Stimulated activated naive CD8-positive, alpha-beta T cell treated with anti-CD3 and anti-CD28 coated beads, Interleukin-15, Interleukin-2, amounts not matched to agents 100 ng/mL and 50 ng/mL, for 24 hours (primary cell): ENCODE results near the gene MRPS31.

Experiments
- H3K27ac Mint-ChIP-seq: one replicate; pipeline ENCODE4 v1.8.0; 2021; ENCODE audit warnings: mild to moderate bottlenecking, mixed read lengths
- H3K27me3 Mint-ChIP-seq: one replicate; pipeline ENCODE4 v1.8.0; 2021; ENCODE audit warnings: mixed read lengths
- H3K36me3 Mint-ChIP-seq: one replicate; pipeline ENCODE4 v1.8.0; 2021; ENCODE audit warnings: low read depth, mixed read lengths
- H3K4me1 Mint-ChIP-seq: one replicate; pipeline ENCODE4 v1.8.0; 2021; ENCODE audit warnings: low read depth, mixed read lengths
- H3K4me3 Mint-ChIP-seq: one replicate; pipeline ENCODE4 v1.8.0; 2021; ENCODE audit warnings: mild to moderate bottlenecking, mixed read lengths
- H3K9me3 Mint-ChIP-seq: one replicate; pipeline ENCODE4 v1.8.0; 2021; ENCODE audit warnings: mixed read lengths

The MRPS31 gene

GRCh38 chr13:40770934-40771618 is at the start of gene MRPS31:
Gene MRPS31 (minus strand): TSS chr13:40771190. CDS start chr13:40771136, 54 bp downstream.
- H3K27me3 Mint-ChIP-seq, result no peaks in the 10 kb centered on the region
- peak within 1 kb of the TSS; percentile 97 for H3K27ac Mint-ChIP-seq
- peaks cover 53% of the 10 kb centered on the region for H3K4me1 Mint-ChIP-seq
- peaks cover 10% of the 10 kb centered on the region for H3K36me3 Mint-ChIP-seq
- no peaks in the 10 kb centered on the region for H3K9me3 Mint-ChIP-seq
- H3K4me3 Mint-ChIP-seq, result peak within 1 kb of the TSS; percentile 99

GRCh38 chr13:40819797-40820315 is 48.9 kb upstream of the MRPS31 start:
- H3K36me3 Mint-ChIP-seq, result peaks cover 22% of the 10 kb centered on the region
- H3K27ac Mint-ChIP-seq, result no peak overlapping the region
- H3K9me3 Mint-ChIP-seq, result peaks cover 17% of the 10 kb centered on the region
- no peak overlapping the region for H3K4me3 Mint-ChIP-seq
- H3K4me1 Mint-ChIP-seq, result peaks cover 17% of the 10 kb centered on the region
- H3K27me3 Mint-ChIP-seq, result no peaks in the 10 kb centered on the region

DNA sequence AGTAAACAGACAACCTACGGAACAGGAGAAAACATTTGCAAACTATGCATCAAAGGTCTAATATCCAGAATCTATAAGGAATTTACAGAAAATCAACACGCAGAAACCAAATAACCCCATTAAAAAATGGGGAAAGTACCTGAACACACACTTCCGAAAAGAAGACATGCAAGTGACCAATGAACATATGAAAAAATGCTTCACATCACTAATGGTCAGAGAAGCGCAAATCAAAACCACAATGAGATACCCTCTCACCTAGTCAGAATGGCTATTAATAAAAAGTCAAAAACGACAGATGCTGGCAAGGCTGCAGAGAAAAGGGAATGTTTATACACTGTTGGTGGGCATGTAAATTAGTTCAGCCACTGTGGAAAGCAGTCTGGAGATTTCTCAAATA is 47.9 kb upstream of the MRPS31 start:
- no peak overlapping the region for H3K27ac Mint-ChIP-seq
- peaks cover 18% of the 10 kb centered on the region for H3K9me3 Mint-ChIP-seq
- no peaks in the 10 kb centered on the region for H3K27me3 Mint-ChIP-seq
- peaks cover 28% of the 10 kb centered on the region for H3K36me3 Mint-ChIP-seq
- H3K4me1 Mint-ChIP-seq, result peaks cover 17% of the 10 kb centered on the region
- H3K4me3 Mint-ChIP-seq, result no peak overlapping the region

DNA sequence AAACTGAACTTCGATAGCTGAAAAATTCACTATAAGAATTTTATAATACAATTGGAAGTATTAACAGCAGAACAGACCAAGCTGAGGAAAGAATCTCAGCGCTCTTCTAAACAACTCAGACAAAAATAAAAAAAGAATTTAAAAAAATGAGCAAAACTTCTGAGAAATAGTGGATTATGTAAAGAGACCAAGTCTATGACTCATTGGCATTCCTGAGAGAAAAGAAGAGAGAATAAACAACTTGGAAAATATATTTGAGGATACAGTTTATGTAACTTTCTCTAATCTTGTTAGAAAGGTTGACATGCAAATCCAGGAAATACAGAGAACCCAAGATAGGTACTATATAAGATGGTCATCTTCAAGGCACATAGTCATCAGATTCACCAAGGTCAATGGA is 43.8 kb upstream of the MRPS31 start:
- H3K27ac Mint-ChIP-seq, result no peak overlapping the region
- peaks cover 18% of the 10 kb centered on the region for H3K9me3 Mint-ChIP-seq
- peaks cover 49% of the 10 kb centered on the region for H3K36me3 Mint-ChIP-seq
- H3K27me3 Mint-ChIP-seq, result no peaks in the 10 kb centered on the region
- H3K4me1 Mint-ChIP-seq, result peaks cover 8% of the 10 kb centered on the region
- no peak overlapping the region for H3K4me3 Mint-ChIP-seq

DNA sequence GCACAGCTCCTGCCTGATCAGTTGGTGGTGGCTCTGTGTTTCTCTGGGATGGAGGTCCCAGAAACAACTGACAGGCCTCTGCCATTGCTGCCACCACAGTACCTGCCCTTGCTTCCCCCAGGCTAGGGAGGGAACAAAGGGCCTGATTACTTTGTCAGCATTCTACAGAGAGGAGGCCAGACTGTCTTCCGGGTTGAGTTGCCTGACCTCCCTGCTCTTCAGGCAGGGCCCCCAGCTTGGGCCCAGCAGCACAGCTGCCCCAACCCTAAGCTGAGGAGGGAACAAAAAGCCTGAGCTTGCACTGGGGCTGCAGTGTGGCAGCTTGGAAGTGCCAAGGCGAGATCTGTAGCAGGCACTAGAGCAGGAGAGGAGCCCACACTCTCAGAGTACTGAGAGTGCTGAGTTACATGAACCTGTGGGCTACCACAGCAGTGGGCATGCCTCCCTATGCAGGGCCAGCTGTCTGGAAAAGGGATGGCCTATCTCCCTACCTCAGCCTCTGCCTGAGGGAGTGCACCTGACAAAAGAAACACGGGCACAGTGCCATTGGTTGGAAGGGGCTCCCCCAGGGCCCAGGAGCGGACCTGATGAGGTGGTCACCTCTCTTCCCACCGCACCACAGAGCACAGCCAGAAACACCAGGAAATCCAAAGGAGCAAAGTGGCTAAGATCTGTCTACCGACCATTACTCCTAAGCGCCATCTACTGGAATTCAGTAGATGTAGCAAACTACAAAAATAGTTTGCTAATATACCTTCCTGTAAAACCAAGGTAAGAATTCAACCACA is 42.9 kb upstream of the MRPS31 start:
- Mint-ChIP-seq H3K4me1 (no peaks in the 10 kb centered on the region), H3K9me3 (peaks cover 18% of the 10 kb centered on the region), H3K27ac (no peak overlapping the region), H3K36me3 (peaks cover 58% of the 10 kb centered on the region), H3K4me3 (no peak overlapping the region), H3K27me3 (no peaks in the 10 kb centered on the region)

- peaks cover 18% of the 10 kb centered on the region for H3K9me3 Mint-ChIP-seq
- no peak overlapping the region for H3K4me3 Mint-ChIP-seq
- no peak overlapping the region for H3K27ac Mint-ChIP-seq
- H3K27me3 Mint-ChIP-seq, result no peaks in the 10 kb centered on the region
- no peaks in the 10 kb centered on the region for H3K4me1 Mint-ChIP-seq
- H3K36me3 Mint-ChIP-seq, result peaks cover 64% of the 10 kb centered on the region
Observed at GRCh38 chr13:40812724-40813445, 41.9 kb upstream of the MRPS31 start.

GRCh38 chr13:40812102-40812501 is 41.1 kb upstream of the MRPS31 start:
- H3K4me1 Mint-ChIP-seq, result no peaks in the 10 kb centered on the region

DNA sequence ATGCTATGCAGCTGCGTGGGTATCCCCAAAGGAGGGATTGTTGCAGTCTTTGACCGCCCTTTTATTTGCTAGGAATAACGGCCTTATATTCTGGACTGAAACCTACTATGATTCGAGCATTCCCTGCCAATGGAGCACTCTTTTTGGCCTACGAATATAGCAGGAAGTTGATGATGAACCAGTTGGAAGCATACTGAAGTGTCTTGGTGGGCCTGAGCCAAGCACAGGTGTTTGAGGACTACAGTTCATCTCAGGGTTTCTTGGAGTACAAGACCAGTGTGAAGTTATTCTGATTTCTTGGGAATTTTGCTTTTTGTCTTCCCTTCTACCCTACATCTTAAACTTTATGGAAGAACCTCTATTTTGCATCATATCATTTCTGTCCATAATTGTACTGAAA is 38.5 kb upstream of the MRPS31 start:
- Mint-ChIP-seq H3K27me3 (no peaks in the 10 kb centered on the region), H3K4me1 (no peaks in the 10 kb centered on the region), H3K27ac (no peak overlapping the region), H3K4me3 (no peak overlapping the region), H3K36me3 (peaks cover 72% of the 10 kb centered on the region), H3K9me3 (no peaks in the 10 kb centered on the region)

More at GRCh38 chr13:40812102-40812501, 41.1 kb upstream of the MRPS31 start:
- Mint-ChIP-seq H3K9me3 (peaks cover 18% of the 10 kb centered on the region), H3K27me3 (no peaks in the 10 kb centered on the region), H3K27ac (peak overlapping the region; percentile 9), H3K4me3 (no peak overlapping the region), H3K36me3 (peaks cover 66% of the 10 kb centered on the region)

GRCh38 chr13:40806241-40806640 is 35.3 kb upstream of the MRPS31 start:
- Mint-ChIP-seq H3K27ac (no peak overlapping the region), H3K36me3 (peaks cover 79% of the 10 kb centered on the region), H3K4me1 (no peaks in the 10 kb centered on the region), H3K27me3 (no peaks in the 10 kb centered on the region), H3K4me3 (no peak overlapping the region), H3K9me3 (no peaks in the 10 kb centered on the region)

- Mint-ChIP-seq H3K4me3 (no peak overlapping the region), H3K4me1 (peaks cover 5% of the 10 kb centered on the region), H3K27ac (no peak overlapping the region), H3K27me3 (no peaks in the 10 kb centered on the region), H3K36me3 (peaks cover 76% of the 10 kb centered on the region), H3K9me3 (no peaks in the 10 kb centered on the region)
Observed at GRCh38 chr13:40803316-40803715, 32.3 kb upstream of the MRPS31 start.

- Mint-ChIP-seq H3K9me3 (no peaks in the 10 kb centered on the region), H3K36me3 (peaks cover 63% of the 10 kb centered on the region), H3K27ac (no peak overlapping the region), H3K27me3 (no peaks in the 10 kb centered on the region), H3K4me3 (no peak overlapping the region), H3K4me1 (peaks cover 5% of the 10 kb centered on the region)
Observed at GRCh38 chr13:40801255-40802217, 30.5 kb upstream of the MRPS31 start.

DNA sequence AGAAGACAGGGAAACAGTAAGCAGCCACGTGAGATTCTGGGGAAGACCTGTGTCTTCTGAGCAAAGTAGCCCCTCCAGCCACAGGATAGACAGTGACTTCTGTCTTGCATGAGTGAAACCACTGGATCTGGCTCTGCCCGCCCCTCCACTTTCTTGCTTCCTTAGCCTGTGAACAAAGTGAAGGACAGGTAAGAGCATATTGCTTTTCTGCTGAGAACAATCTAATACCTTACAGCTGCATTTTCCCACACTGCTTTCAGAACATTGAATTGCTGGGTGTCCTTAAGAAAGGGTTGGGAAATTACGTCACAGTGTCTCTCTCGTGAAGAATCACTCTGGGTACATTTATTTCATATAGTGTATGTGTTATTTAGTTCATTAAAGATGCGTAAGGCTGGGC is 29.6 kb upstream of the MRPS31 start:
- peaks cover 5% of the 10 kb centered on the region for H3K4me1 Mint-ChIP-seq
- no peak overlapping the region for H3K4me3 Mint-ChIP-seq
- H3K36me3 Mint-ChIP-seq, result peaks cover 55% of the 10 kb centered on the region
- no peaks in the 10 kb centered on the region for H3K27me3 Mint-ChIP-seq
- H3K27ac Mint-ChIP-seq, result no peak overlapping the region
- H3K9me3 Mint-ChIP-seq, result no peaks in the 10 kb centered on the region

DNA sequence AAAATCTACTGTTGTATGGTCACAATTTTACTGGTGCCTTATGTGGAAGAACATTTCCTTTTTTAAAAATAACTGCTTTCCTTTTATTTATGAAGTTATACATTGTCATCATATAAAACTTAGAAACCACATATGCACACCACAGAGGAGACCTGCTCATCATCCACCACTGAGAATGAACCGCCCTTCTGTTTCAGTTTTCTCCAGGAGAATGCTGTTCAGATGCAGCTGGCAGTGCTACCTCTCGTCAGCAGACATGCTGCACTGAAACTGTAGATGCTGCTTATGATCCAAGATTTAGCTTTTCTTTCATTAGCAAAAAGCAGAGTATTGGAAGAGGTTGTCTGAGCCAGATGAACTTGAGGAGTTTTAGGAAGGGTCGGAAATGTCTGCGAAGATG is 28.5 kb upstream of the MRPS31 start:
- Mint-ChIP-seq H3K9me3 (no peaks in the 10 kb centered on the region), H3K4me1 (peaks cover 14% of the 10 kb centered on the region), H3K4me3 (no peak overlapping the region), H3K27me3 (no peaks in the 10 kb centered on the region), H3K27ac (no peak overlapping the region), H3K36me3 (peaks cover 47% of the 10 kb centered on the region)

DNA sequence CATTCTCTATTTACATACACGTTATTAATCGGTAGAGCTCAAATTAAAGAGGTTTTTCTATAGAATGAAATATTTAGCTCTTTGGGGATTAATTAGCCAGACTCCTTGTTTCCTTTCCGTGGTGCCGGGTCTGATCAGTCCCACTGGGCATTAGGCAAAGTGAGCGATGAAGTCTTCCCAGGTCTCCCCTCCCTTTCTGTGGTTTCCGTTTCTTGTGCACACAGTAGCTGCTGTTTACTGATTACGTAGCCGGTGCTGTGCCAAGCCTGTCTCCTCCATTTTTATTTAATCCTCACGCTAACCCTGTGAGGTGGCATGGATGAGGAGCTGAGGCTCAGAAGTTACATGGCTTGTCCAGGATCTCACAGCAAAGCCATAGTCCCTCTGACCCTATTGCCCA is 27.4 kb upstream of the MRPS31 start:
- H3K27me3 Mint-ChIP-seq, result no peaks in the 10 kb centered on the region
- H3K36me3 Mint-ChIP-seq, result peaks cover 47% of the 10 kb centered on the region
- H3K9me3 Mint-ChIP-seq, result no peaks in the 10 kb centered on the region
- no peak overlapping the region for H3K4me3 Mint-ChIP-seq
- peaks cover 24% of the 10 kb centered on the region for H3K4me1 Mint-ChIP-seq
- H3K27ac Mint-ChIP-seq, result peak overlapping the region; percentile 72
